H9 (cell line): ENCODE results near the gene SYT11. TPM values are rescaled to one million over a fixed set of nuclear protein-coding genes. Genes with fewer than 3 reads are reported as not detected.
A peak's percentile ranks its signal among the peaks of the same experiment; 100 is the strongest.

Experiments used
- DNase-seq: peaks from one replicate; pipeline ENCODE4 v3.0.0-alpha.2; 2017
- H2AFZ ChIP-seq: one replicate; pipeline ENCODE4 v1.6.1; 2013; ENCODE audit warnings: mild to moderate bottlenecking, low read length, control low read depth, moderate library complexity
- H2AK5ac ChIP-seq: 2 replicates; pipeline ENCODE4 v1.6.1; 2013; ENCODE audit warnings: low read length, control low read depth, mixed read lengths; ENCODE audit not compliant: insufficient read length
- H2BK120ac ChIP-seq: one replicate; pipeline ENCODE4 v1.6.1; 2013; ENCODE audit warnings: low read depth, mild to moderate bottlenecking, low read length, control low read depth, inconsistent platforms; ENCODE audit not compliant: poor library complexity, severe bottlenecking
- H2BK12ac ChIP-seq: 2 replicates; pipeline ENCODE4 v1.6.1; 2013; ENCODE audit warnings: low read length, control low read depth, mixed read lengths, low read depth; ENCODE audit not compliant: insufficient read length
- H2BK15ac ChIP-seq: 2 replicates; pipeline ENCODE4 v1.6.1; 2013; ENCODE audit warnings: low read depth, low read length, control low read depth
- H2BK20ac ChIP-seq: one replicate; pipeline ENCODE4 v1.6.1; 2013; ENCODE audit warnings: low read depth, mild to moderate bottlenecking, low read length, control low read depth, inconsistent platforms; ENCODE audit not compliant: poor library complexity, severe bottlenecking
- H2BK5ac ChIP-seq: 2 replicates; pipeline ENCODE4 v1.6.1; 2013; ENCODE audit warnings: low read length, control low read depth, mixed read lengths; ENCODE audit not compliant: insufficient read length
- H3K14ac ChIP-seq: 2 replicates; pipeline ENCODE4 v1.6.1; 2013; ENCODE audit warnings: low read length, control low read depth; ENCODE audit not compliant: insufficient read depth
- H3K18ac ChIP-seq: 2 replicates; pipeline ENCODE4 v1.6.1; 2013; ENCODE audit warnings: low read depth, mild to moderate bottlenecking, mixed read lengths, low read length, control low read depth; ENCODE audit not compliant: insufficient read length
- H3K23ac ChIP-seq: 2 replicates; pipeline ENCODE4 v1.6.1; 2013; ENCODE audit warnings: low read length, control low read depth, mixed read lengths, low read depth; ENCODE audit not compliant: insufficient read length
- H3K23me2 ChIP-seq: 2 replicates; pipeline ENCODE4 v1.6.1; 2013; ENCODE audit warnings: low read depth, mild to moderate bottlenecking, mixed read lengths, low read length, control low read depth; ENCODE audit not compliant: insufficient read length, poor library complexity, severe bottlenecking
- H3K27ac ChIP-seq: 2 replicates; pipeline ENCODE4 v1.5.1; 2013; ENCODE audit warnings: low read length, control low read depth, mixed read lengths, low read depth; ENCODE audit not compliant: insufficient read length
- H3K27me3 ChIP-seq: 2 replicates; pipeline ENCODE4 v1.6.1; 2013; ENCODE audit warnings: low read length, control low read depth, inconsistent platforms; ENCODE audit not compliant: insufficient read depth
- H3K4ac ChIP-seq: 2 replicates; pipeline ENCODE4 v1.6.1; 2013; ENCODE audit warnings: low read depth, mild to moderate bottlenecking, control low read depth, inconsistent platforms, low read length, moderate library complexity
- H3K4me1 ChIP-seq: 2 replicates; pipeline ENCODE4 v1.6.1; 2013; ENCODE audit warnings: low read length, control low read depth, inconsistent platforms; ENCODE audit not compliant: insufficient read depth
- H3K4me2 ChIP-seq: 2 replicates; pipeline ENCODE4 v1.6.1; 2013; ENCODE audit warnings: low read length, control low read depth, mixed read lengths; ENCODE audit not compliant: insufficient read length, insufficient read depth
- H3K56ac ChIP-seq: 2 replicates; pipeline ENCODE4 v1.6.1; 2013; ENCODE audit warnings: low read depth, mild to moderate bottlenecking, mixed read lengths, low read length, control low read depth; ENCODE audit not compliant: insufficient read length
- H3K79me1 ChIP-seq: 2 replicates; pipeline ENCODE4 v1.6.1; 2013; ENCODE audit warnings: low read depth, mild to moderate bottlenecking, moderate library complexity, low read length, control low read depth, inconsistent platforms; ENCODE audit not compliant: insufficient read depth, poor library complexity, severe bottlenecking
- H3K79me2 ChIP-seq: 2 replicates; pipeline ENCODE4 v1.6.1; 2013; ENCODE audit warnings: low read length, control low read depth, inconsistent platforms; ENCODE audit not compliant: insufficient read depth
- H3K9ac ChIP-seq: 2 replicates; pipeline ENCODE4 v1.6.1; 2013; ENCODE audit warnings: low read length, control low read depth, mixed read lengths; ENCODE audit not compliant: insufficient read length; ENCODE audit errors: extremely low read depth
- H3K9me3 ChIP-seq: one replicate; pipeline ENCODE4 v1.6.1; 2013; ENCODE audit warnings: low read depth, low read length, inconsistent platforms; ENCODE audit not compliant: control insufficient read depth
- H3T11ph ChIP-seq: one replicate; pipeline ENCODE4 v1.6.1; 2013; ENCODE audit warnings: mild to moderate bottlenecking, low read length, control low read depth, inconsistent platforms
- H4K20me1 ChIP-seq: one replicate; pipeline ENCODE4 v1.6.1; 2013; ENCODE audit not compliant: control insufficient read depth, insufficient read length, insufficient read depth
- H4K5ac ChIP-seq: 2 replicates; pipeline ENCODE4 v1.6.1; 2013; ENCODE audit warnings: low read depth, mild to moderate bottlenecking, mixed read lengths, low read length, control low read depth; ENCODE audit not compliant: insufficient read length
- H4K8ac ChIP-seq: replicated peaks from 2 replicates; pipeline ENCODE4 v1.6.1; 2013; ENCODE audit warnings: low read length, control low read depth, mixed read lengths, low read depth; ENCODE audit not compliant: insufficient read length
- H4K91ac ChIP-seq: 2 replicates; pipeline ENCODE4 v1.6.1; 2013; ENCODE audit warnings: low read depth, mild to moderate bottlenecking, moderate library complexity, mixed read lengths, low read length, control low read depth; ENCODE audit not compliant: insufficient read length
- H3K27ac Mint-ChIP-seq, 3 experiments: 2 replicates in 2 of 3; 3 replicates in 1 of 3; pipeline ENCODE4 v1.8.0; 2020 to 2021; ENCODE audit warnings: mixed read lengths in 3 of 3, mild to moderate bottlenecking in 1 of 3, moderate library complexity in 1 of 3
- H3K27me3 Mint-ChIP-seq: 2 replicates; pipeline ENCODE4 v1.8.0; 2021; ENCODE audit warnings: low read depth, mild to moderate bottlenecking, moderate library complexity, mixed read lengths
- H3K36me3 Mint-ChIP-seq, 3 experiments: 2 replicates in 2 of 3; 3 replicates in 1 of 3; pipeline ENCODE4 v1.8.0; 2020 to 2021; ENCODE audit warnings: low read depth in 3 of 3, mixed read lengths in 3 of 3; ENCODE audit not compliant: insufficient read depth in 1 of 3
- H3K4me1 Mint-ChIP-seq, 2 experiments: 2 replicates each; pipeline ENCODE4 v1.8.0; 2020; ENCODE audit warnings: mixed read lengths in 2 of 2
- H3K4me3 Mint-ChIP-seq, 2 experiments: 2 replicates in 1 of 2; 3 replicates in 1 of 2; pipeline ENCODE4 v1.8.0; 2020 to 2021; ENCODE audit warnings: mild to moderate bottlenecking in 2 of 2, mixed read lengths in 2 of 2, moderate library complexity in 1 of 2
- H3K9me3 Mint-ChIP-seq, 2 experiments: 2 replicates in 1 of 2; 3 replicates in 1 of 2; pipeline ENCODE4 v1.8.0; 2020; ENCODE audit warnings: mild to moderate bottlenecking in 2 of 2, mixed read lengths in 2 of 2, moderate library complexity in 1 of 2
- WGBS: extraction: QIAGEN DNeasy Blood & Tissue Kit; methylation state at CpG from one replicate; pipeline ENCODE4 v1.1.7; 2013; ENCODE audit warnings: missing lambda C conversion rate, low lambda C conversion rate, mixed read lengths; ENCODE audit not compliant: insufficient read length; ENCODE audit errors: extremely low coverage; 5-methylcytosine and 5-hydroxymethylcytosine counted together
- total RNA-seq: library from RNA; stranded (reverse); gene quantifications from 2 replicates; pipeline ENCODE4 v1.2.1, GENCODE V29; 2021
- TF ChIP-seq, protein P1 (sequence below): fragments of 200-600 bp; sonication (generic); conservative IDR thresholded peaks from 3 replicates; pipeline ENCODE4 v1.8.0; 2021; ENCODE audit warnings: antibody characterized with exemption, mild to moderate bottlenecking

The SYT11 gene
- total RNA-seq, 1 experiment from 2014 or later = 0.28 TPM

GRCh38 chr1:155856257-155856974 is 3.0 kb upstream of the SYT11 start:
- Histone ChIP-seq H3K27ac (no peak overlapping the region), H3T11ph (no peak overlapping the region), H3K4ac (no peak overlapping the region), H3K56ac (no peak overlapping the region), H2BK12ac (no peak overlapping the region), H3K79me1 (no peaks in the 10 kb centered on the region), H2AFZ (no peak overlapping the region), H4K20me1 (no peaks in the 10 kb centered on the region), H4K91ac (no peak overlapping the region), H2BK5ac (no peak overlapping the region), H3K9me3 (no peaks in the 10 kb centered on the region), H3K23ac (no peak overlapping the region), H2BK120ac (no peak overlapping the region), H3K18ac (no peak overlapping the region), H3K23me2 (no peaks in the 10 kb centered on the region), H4K5ac (no peak overlapping the region), H3K4me1 (no peaks in the 10 kb centered on the region), H2BK20ac (no peak overlapping the region), H3K14ac (no peak overlapping the region), H2AK5ac (no peak overlapping the region), H3K9ac (peak overlapping the region; percentile 89), H2BK15ac (no peak overlapping the region), H4K8ac (no peak overlapping the region), H3K79me2 (peaks cover 8% of the 10 kb centered on the region; the same call in 1 of the 2 replicates), H3K27me3 (no peaks in the 10 kb centered on the region), H3K4me2 (peak overlapping the region; percentile 46)
- WGBS = no CpG with 5 or more reads among the region's 20 CpGs
- H3K36me3 Mint-ChIP-seq = peaks cover 21 to 38% (median 37%) of the 10 kb centered on the region in 3 experiments; a peak in 6 of 7 replicates
- H3K4me3 Mint-ChIP-seq = peak overlapping the region; percentile 99 to 100
- peak overlapping the region in 2 of 3 experiments; percentile 97 to 100; a peak in 5 of 7 replicates for H3K27ac Mint-ChIP-seq
- H3K27me3 Mint-ChIP-seq = peaks cover 5% of the 10 kb centered on the region
- H3K4me1 Mint-ChIP-seq = peaks cover 5 to 9% of the 10 kb centered on the region in 2 experiments
- TF ChIP-seq, protein P1, sequence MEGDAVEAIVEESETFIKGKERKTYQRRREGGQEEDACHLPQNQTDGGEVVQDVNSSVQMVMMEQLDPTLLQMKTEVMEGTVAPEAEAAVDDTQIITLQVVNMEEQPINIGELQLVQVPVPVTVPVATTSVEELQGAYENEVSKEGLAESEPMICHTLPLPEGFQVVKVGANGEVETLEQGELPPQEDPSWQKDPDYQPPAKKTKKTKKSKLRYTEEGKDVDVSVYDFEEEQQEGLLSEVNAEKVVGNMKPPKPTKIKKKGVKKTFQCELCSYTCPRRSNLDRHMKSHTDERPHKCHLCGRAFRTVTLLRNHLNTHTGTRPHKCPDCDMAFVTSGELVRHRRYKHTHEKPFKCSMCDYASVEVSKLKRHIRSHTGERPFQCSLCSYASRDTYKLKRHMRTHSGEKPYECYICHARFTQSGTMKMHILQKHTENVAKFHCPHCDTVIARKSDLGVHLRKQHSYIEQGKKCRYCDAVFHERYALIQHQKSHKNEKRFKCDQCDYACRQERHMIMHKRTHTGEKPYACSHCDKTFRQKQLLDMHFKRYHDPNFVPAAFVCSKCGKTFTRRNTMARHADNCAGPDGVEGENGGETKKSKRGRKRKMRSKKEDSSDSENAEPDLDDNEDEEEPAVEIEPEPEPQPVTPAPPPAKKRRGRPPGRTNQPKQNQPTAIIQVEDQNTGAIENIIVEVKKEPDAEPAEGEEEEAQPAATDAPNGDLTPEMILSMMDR = no peak
- DNase-seq = no peak
- H3K9me3 Mint-ChIP-seq = no peaks in the 10 kb centered on the region
